ENCODE data around the gene ALDH1A2.

ALDH1A2 gene

DNA sequence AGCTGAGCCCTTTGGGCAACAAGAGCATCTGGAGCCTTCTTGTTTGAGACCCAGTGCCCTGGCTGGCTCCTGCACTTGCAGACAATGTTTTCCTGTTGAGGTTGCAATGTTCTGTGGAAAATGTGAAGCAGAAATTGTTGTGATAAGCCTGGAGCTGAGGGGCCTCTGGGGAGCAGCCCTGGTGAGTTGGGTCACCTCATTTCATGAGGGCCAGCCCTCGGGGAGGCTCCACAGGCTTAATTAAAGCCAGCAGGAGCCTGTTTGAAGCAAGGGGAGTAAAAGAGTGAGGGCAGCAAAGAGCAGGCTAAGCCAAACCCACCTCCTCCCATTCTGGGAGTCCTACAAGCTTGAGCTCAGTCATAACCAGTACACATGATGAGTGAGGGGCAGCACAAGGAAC, 154.3 kb downstream of the ALDH1A2 start:
- no peak for DNase-seq (ENCODE audit: low spot score)
- H3K27ac ChIP-seq, result no peak overlapping the region
- TF ChIP-seq, protein P1, sequence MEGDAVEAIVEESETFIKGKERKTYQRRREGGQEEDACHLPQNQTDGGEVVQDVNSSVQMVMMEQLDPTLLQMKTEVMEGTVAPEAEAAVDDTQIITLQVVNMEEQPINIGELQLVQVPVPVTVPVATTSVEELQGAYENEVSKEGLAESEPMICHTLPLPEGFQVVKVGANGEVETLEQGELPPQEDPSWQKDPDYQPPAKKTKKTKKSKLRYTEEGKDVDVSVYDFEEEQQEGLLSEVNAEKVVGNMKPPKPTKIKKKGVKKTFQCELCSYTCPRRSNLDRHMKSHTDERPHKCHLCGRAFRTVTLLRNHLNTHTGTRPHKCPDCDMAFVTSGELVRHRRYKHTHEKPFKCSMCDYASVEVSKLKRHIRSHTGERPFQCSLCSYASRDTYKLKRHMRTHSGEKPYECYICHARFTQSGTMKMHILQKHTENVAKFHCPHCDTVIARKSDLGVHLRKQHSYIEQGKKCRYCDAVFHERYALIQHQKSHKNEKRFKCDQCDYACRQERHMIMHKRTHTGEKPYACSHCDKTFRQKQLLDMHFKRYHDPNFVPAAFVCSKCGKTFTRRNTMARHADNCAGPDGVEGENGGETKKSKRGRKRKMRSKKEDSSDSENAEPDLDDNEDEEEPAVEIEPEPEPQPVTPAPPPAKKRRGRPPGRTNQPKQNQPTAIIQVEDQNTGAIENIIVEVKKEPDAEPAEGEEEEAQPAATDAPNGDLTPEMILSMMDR (IDR thresholded peaks at IDR 0.05), result no peak
- H3K4me3 ChIP-seq, result no peak overlapping the region

DNA sequence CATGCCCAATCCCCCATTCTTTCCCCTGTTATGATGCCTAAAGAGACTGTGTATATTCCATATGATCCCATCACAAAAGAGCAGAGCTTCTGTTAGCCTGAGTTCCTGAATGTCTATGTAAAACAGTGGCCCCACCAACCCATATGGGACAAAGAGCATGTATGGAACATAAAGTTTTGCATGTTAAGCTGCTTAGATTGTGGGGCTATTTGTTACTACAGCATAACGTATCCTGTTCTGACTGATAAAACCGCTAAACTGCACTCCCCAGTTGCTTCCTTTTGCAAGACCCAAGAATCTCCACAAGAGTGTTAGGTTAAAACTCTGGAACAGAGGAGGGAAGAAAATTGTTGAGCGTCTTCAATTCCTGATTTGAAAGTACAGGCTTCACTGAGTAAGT, 154.8 kb downstream of the ALDH1A2 start:
- no peak for DNase-seq (ENCODE audit: low spot score)
- H3K4me3 ChIP-seq, result no peak overlapping the region
- TF ChIP-seq, protein P1 (IDR thresholded peaks at IDR 0.05), result no peak
- H3K27ac ChIP-seq, result no peak overlapping the region

DNA sequence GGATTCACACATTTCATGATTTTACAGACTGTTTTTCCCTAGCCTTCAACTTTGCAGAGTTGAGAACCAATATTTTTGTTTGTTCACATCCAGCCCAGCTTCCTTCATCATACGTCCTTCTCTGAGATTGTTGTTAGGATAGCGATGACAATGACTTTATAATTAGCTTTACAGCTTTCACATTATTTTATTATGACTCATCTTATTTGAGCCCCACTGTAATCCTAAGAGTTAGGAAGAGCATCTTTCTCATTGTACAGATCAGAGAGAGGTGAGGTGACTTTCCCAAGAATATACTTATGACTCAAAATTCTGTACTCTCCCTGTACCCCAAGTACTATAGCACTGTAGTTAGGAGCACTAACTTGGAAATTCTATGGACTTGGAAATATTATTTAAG, 156.1 kb downstream of the ALDH1A2 start:
- Histone ChIP-seq H3K4me3 (no peak overlapping the region), H3K27ac (no peak overlapping the region)
- TF ChIP-seq, protein P1 (IDR thresholded peaks at IDR 0.05), result no peak
- no peak for DNase-seq (ENCODE audit: low spot score)

DNA sequence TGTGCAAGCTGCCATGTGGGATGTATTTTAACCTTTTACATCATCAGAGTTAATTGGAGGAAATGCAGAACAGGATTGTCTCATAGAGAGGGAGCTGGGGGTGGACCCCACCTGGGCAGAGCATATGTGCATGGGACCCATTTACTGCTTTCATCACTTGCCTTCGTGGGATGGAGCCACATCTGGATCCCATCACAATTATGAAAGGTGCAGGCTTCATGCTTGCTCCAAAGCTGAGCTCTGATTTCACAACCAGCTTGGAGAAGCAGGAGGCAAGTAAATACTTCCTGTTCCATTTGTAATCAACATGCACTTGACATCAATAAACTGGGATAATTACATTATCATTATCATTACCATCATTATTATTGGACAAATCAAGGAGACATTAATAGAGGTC, 161.9 kb downstream of the ALDH1A2 start:
- TF ChIP-seq, protein P1 (IDR thresholded peaks at IDR 0.05), result no peak
- no peak for DNase-seq (ENCODE audit: low spot score)
- no peak overlapping the region for H3K27ac ChIP-seq
- no peak overlapping the region for H3K4me3 ChIP-seq

Data from coronary artery (tissue), 2 donors.